ENCODE results near the gene TMEM135.
A peak's percentile ranks its signal among the peaks of the same experiment; 100 is the strongest.

TMEM135 gene

GRCh38 chr11:87230995-87231394 is 193.3 kb downstream of the TMEM135 start:
- TF ChIP-seq CTCF (conservative IDR thresholded peaks at IDR 0.05; ENCODE audit: low read depth, low read length): no peak
- H3K4me3 ChIP-seq (ENCODE audit: low read depth, low read length): no peak overlapping the region
- no peak for DNase-seq (ENCODE audit: low read depth)

- H3K4me3 ChIP-seq (ENCODE audit: low read depth, low read length): no peak overlapping the region
- DNase-seq (ENCODE audit: low read depth): no peak
- no peak for TF ChIP-seq CTCF (conservative IDR thresholded peaks at IDR 0.05; ENCODE audit: low read depth, low read length)
Observed at GRCh38 chr11:87232320-87232719, 194.6 kb downstream of the TMEM135 start.

GRCh38 chr11:87235366-87235765 is 197.6 kb downstream of the TMEM135 start:
- peak; percentile 42 for DNase-seq (ENCODE audit: low read depth)
- TF ChIP-seq CTCF (conservative IDR thresholded peaks at IDR 0.05; ENCODE audit: low read depth, low read length): no peak
- H3K4me3 ChIP-seq (ENCODE audit: low read depth, low read length): no peak overlapping the region

GRCh38 chr11:87236368-87236767 is 198.6 kb downstream of the TMEM135 start:
- TF ChIP-seq CTCF (conservative IDR thresholded peaks at IDR 0.05; ENCODE audit: low read depth, low read length): no peak
- no peak for DNase-seq (ENCODE audit: low read depth)
- no peak overlapping the region for H3K4me3 ChIP-seq (ENCODE audit: low read depth, low read length)

- TF ChIP-seq CTCF (conservative IDR thresholded peaks at IDR 0.05; ENCODE audit: low read depth, low read length): no peak
- DNase-seq (ENCODE audit: low read depth): peak; percentile 42
- no peak overlapping the region for H3K4me3 ChIP-seq (ENCODE audit: low read depth, low read length)
Observed at GRCh38 chr11:87239001-87239400, 201.3 kb downstream of the TMEM135 start.

- no peak overlapping the region for H3K4me3 ChIP-seq (ENCODE audit: low read depth, low read length)
- no peak for TF ChIP-seq CTCF (conservative IDR thresholded peaks at IDR 0.05; ENCODE audit: low read depth, low read length)
- no peak for DNase-seq (ENCODE audit: low read depth)
Observed at GRCh38 chr11:87239531-87239930, 201.8 kb downstream of the TMEM135 start.

- no peak overlapping the region for H3K4me3 ChIP-seq (ENCODE audit: low read depth, low read length)
- TF ChIP-seq CTCF (conservative IDR thresholded peaks at IDR 0.05; ENCODE audit: low read depth, low read length): no peak
- DNase-seq (ENCODE audit: low read depth): peak; percentile 25
Observed at GRCh38 chr11:87251560-87251959, 213.8 kb downstream of the TMEM135 start.

All from choroid plexus epithelial cell (primary cell).